DMS114 treated with DMSO at 0.1 percent for 48 hours (cell line): ENCODE measurements around the gene ENOPH1.

ENCODE experiments used
- DNase-seq: peaks from one replicate; lab custom pipeline; 2025; ENCODE audit not compliant: unreplicated experiment; lab: John Stamatoyannopoulos, UW

The ENOPH1 gene

GRCh38 chr4:82425478-82425877 is 4.9 kb upstream of the ENOPH1 start:
- no peak for DNase-seq

- no peak for DNase-seq
These were observed 1.8 kb upstream of the ENOPH1 start for GRCh38 chr4:82428526-82428968.

GRCh38 chr4:82428969-82429727 is 1.2 kb upstream of the ENOPH1 start:
- peak; percentile 61 for DNase-seq

GRCh38 chr4:82429728-82430192 is 630 bp upstream of the ENOPH1 start:
- DNase-seq = no peak

- no peak for DNase-seq
These were observed 765 bp downstream of the ENOPH1 start for GRCh38 chr4:82430964-82431745.

- DNase-seq = no peak
These were observed 1.4 kb downstream of the ENOPH1 start for GRCh38 chr4:82431831-82432230.

GRCh38 chr4:82432596-82432995 is 2.2 kb downstream of the ENOPH1 start:
- no peak for DNase-seq

GRCh38 chr4:82433791-82434190 is 3.4 kb downstream of the ENOPH1 start:
- DNase-seq = no peak

GRCh38 chr4:82434949-82435348 is 4.6 kb downstream of the ENOPH1 start:
- DNase-seq = no peak

GRCh38 chr4:82436130-82436529 is 5.7 kb downstream of the ENOPH1 start:
- no peak for DNase-seq

- DNase-seq = no peak
These were observed 6.4 kb downstream of the ENOPH1 start for GRCh38 chr4:82436780-82437179.

GRCh38 chr4:82437285-82438005 is 7.1 kb downstream of the ENOPH1 start:
- DNase-seq = no peak

- DNase-seq = no peak
These were observed 8.7 kb downstream of the ENOPH1 start for GRCh38 chr4:82439088-82439487.

GRCh38 chr4:82447886-82448285 is 17.5 kb downstream of the ENOPH1 start:
- DNase-seq = no peak

GRCh38 chr4:82450966-82451755 is 20.8 kb downstream of the ENOPH1 start:
- DNase-seq = no peak

- DNase-seq = no peak
These were observed 21.6 kb downstream of the ENOPH1 start for GRCh38 chr4:82452026-82452425.

- no peak for DNase-seq
These were observed 26.9 kb downstream of the ENOPH1 start for GRCh38 chr4:82457266-82457665.

- no peak for DNase-seq
These were observed 28.3 kb downstream of the ENOPH1 start for GRCh38 chr4:82458729-82459128.

GRCh38 chr4:82461710-82462109 is 31.3 kb downstream of the ENOPH1 start:
- no peak for DNase-seq

GRCh38 chr4:82462415-82462831 is 32.0 kb downstream of the ENOPH1 start:
- peak; percentile 27 for DNase-seq

GRCh38 chr4:82463221-82463620 is 32.8 kb downstream of the ENOPH1 start:
- no peak for DNase-seq
